Spinal cord (tissue), 10 donors: ENCODE results near the gene WNT2B. TPM values are rescaled to one million over a fixed set of nuclear protein-coding genes. Genes with fewer than 3 reads are reported as not detected.

ENCODE experiments used
- DNase-seq, 6 donors: peaks; one replicate each; pipeline versions ENCODE4 v3.0.0 to v3.0.0-alpha.2; 2013 to 2015; ENCODE audit warnings: low spot score in 6 of 6, low read depth in 4 of 6
- H3K27ac ChIP-seq: one replicate; pipeline ENCODE4 v1.5.1; 2013; ENCODE audit warnings: low read depth, low read length, control low read depth
- H3K27me3 ChIP-seq: one replicate; pipeline ENCODE4 v1.6.1; 2013; ENCODE audit warnings: low read length; ENCODE audit not compliant: control insufficient read depth, insufficient read depth
- H3K36me3 ChIP-seq: one replicate; pipeline ENCODE4 v1.6.1; 2013; ENCODE audit warnings: low read length; ENCODE audit not compliant: control insufficient read depth, insufficient read depth
- H3K4me1 ChIP-seq: one replicate; pipeline ENCODE4 v1.6.1; 2013; ENCODE audit warnings: low read length; ENCODE audit not compliant: control insufficient read depth, insufficient read depth
- H3K4me3 ChIP-seq: one replicate; pipeline ENCODE4 v1.5.1; 2013; ENCODE audit warnings: low read depth, low read length, control low read depth
- H3K9me3 ChIP-seq: one replicate; pipeline ENCODE4 v1.6.1; 2013; ENCODE audit warnings: low read length; ENCODE audit not compliant: control insufficient read depth, insufficient read depth
- WGBS: methylation state at CpG from one replicate; pipeline ENCODE4 v1.1.5; 2013; ENCODE audit warnings: missing lambda C conversion rate; ENCODE audit not compliant: insufficient coverage; 5-methylcytosine and 5-hydroxymethylcytosine counted together
- polyA plus RNA-seq, 2 donors: library from polyadenylated mRNA; unstranded; fragments of 120-200 nt; gene quantifications; one replicate each; pipeline ENCODE4 v1.2.1, GENCODE V29; 2013; ENCODE audit not compliant: insufficient read length in 2 of 2
- total RNA-seq, 2 donors: library from RNA; depleted of rRNA in 1 of 2; stranded (reverse); fragments of 120-200 nt in 1 of 2; fragments of >200 nt in 1 of 2; gene quantifications; one replicate each; pipeline versions ENCODE4 v1.2.3 to v1.2.4, GENCODE V29; 2013 to 2014
- donor health status: healthy.

Gene WNT2B
- total and polyA plus RNA-seq, 4 donors = 3.5 to 19.0 (median 10.1) TPM

DNA sequence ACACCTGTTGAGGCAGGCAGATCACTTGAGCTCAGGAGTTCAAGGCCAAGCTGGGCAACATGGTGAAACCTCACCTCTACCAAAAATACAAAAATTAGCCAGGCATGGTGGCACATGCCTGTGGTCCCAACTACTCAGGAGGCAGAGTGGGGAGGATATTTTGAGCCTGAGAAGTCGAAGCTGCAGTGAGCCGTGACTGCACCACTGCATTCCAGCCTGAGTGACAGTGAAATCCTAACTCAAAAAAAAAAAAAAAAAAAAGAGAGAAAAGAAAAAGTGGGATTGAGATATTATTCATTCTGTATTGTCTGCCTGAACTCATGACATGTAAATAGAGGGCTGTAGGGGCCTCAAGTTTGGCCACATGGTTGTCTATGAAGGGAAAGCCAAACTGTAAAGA, 37.3 kb downstream of the WNT2B start:
- Histone ChIP-seq H3K9me3 (no peaks in the 10 kb centered on the region), H3K27ac (no peak overlapping the region), H3K4me1 (no peaks in the 10 kb centered on the region), H3K4me3 (no peak overlapping the region), H3K27me3 (no peaks in the 10 kb centered on the region), H3K36me3 (peaks cover 6% of the 10 kb centered on the region)
- DNase-seq = no peak
- WGBS = no CpG with 5 or more reads among the region's 2 CpGs

DNA sequence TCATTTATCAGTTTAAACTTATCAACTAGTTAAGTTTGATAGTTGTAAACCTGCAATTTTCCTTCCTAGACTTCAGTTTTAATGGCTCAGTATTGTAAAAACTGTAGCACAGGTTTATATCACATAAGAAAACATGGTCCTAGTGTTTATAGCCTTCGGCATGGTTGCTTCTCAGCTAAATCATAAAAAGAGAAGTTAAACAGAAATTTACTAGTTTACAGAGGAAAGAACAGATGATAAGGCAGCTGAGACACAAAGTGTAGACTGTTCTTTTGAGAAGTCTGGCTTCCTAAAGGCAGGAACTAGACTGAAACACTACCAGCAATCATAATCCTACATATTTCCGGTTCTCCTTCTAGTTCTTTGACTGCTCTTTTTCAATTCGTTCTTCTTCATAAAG, 39.8 kb downstream of the WNT2B start:
- H3K9me3 ChIP-seq = no peaks in the 10 kb centered on the region
- 80% methylated on average over 1 of the region's 3 CpGs for WGBS
- no peak for DNase-seq
- H3K27ac ChIP-seq = no peak overlapping the region
- H3K36me3 ChIP-seq = peaks cover 5% of the 10 kb centered on the region
- no peaks in the 10 kb centered on the region for H3K4me1 ChIP-seq
- H3K27me3 ChIP-seq = no peaks in the 10 kb centered on the region
- no peak overlapping the region for H3K4me3 ChIP-seq

DNA sequence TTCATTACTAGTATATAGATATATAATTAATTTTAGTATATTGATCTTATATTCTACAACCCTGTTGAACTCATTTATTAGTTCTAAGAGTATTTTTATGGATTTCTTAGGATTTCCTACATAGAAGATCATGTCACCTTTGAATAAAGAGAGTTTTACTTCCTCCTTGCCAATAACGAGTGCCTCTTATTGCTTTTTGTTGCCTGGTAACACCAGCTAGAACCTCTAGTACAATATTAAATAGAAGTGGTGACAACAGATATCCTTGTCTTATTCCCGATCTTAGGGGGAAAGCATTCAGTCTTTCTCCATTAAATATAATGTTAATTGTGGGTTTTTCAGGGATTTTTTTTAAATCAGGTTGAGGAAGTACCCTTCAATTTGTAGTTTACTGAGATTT, 40.8 kb downstream of the WNT2B start:
- Histone ChIP-seq H3K27ac (no peak overlapping the region), H3K36me3 (peaks cover 5% of the 10 kb centered on the region), H3K9me3 (no peaks in the 10 kb centered on the region), H3K27me3 (no peaks in the 10 kb centered on the region), H3K4me1 (no peaks in the 10 kb centered on the region), H3K4me3 (no peak overlapping the region)
- WGBS = no CpG with 5 or more reads among the region's 2 CpGs
- no peak for DNase-seq

DNA sequence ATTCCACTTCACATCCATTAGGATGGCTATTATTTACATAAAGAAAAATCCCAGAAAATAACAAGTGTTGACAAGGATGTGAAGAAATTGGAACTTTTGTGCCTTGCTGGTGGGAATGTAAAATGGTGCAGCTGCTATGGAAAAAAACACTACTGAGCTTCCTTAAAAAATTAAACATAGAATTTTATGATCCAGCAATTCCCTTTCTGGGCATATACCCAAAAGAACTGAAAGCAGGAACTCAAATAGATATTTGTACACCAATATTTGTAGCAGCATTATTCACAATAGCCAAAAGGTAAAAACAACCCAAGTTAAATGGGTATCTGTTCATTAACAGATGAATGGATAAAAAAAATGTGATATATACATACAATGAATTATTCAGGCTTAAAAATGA, 45.6 kb downstream of the WNT2B start:
- Histone ChIP-seq H3K4me1 (no peaks in the 10 kb centered on the region), H3K4me3 (no peak overlapping the region), H3K36me3 (no peaks in the 10 kb centered on the region), H3K9me3 (no peaks in the 10 kb centered on the region), H3K27me3 (no peaks in the 10 kb centered on the region), H3K27ac (no peak overlapping the region)
- no peak for DNase-seq

DNA sequence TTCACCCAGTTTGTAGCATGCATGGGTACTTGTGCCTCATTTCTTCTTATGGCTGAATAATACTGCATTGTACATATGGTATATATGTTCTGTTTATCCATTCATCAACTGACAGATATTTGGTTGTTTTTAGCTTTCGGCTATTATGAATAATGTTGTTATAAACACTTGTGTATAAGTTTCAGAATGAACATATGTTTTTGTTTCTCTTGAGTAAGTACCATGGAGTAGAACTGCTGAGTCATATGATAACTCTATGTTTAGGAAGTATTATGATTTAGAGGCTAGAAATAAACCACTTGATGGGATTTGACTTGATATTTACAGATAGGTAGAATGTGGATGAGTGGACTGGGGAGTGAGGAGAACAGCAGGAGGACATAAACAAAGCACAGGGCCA, 48.6 kb downstream of the WNT2B start:
- Histone ChIP-seq H3K27ac (no peak overlapping the region), H3K36me3 (peaks cover 2% of the 10 kb centered on the region), H3K9me3 (no peaks in the 10 kb centered on the region), H3K4me3 (no peak overlapping the region), H3K27me3 (no peaks in the 10 kb centered on the region), H3K4me1 (no peaks in the 10 kb centered on the region)
- DNase-seq = no peak
- no CpG with 5 or more reads among the region's 1 CpG for WGBS

DNA sequence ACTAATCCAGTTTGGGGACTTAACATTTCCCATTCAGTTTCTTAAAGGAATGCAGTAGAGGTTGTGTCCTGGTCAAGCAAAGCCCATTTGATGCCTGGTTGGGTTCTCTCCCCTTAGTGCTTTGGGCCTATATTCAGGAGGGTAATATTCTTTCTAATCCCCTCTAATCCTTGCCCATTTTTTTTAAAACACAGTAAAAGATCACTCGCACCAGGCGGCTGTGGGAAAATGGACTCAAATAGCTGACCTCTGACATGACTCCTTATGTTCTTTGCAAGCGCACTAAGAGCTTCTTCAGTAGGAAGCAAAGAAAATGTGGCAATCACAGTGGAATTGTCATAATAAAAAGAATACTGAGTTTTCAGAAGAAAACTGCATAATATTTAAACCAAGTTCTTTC, 49.9 kb downstream of the WNT2B start:
- H3K27ac ChIP-seq = no peak overlapping the region
- 94% methylated on average over 3 of the region's 3 CpGs for WGBS
- no peak for DNase-seq

DNA sequence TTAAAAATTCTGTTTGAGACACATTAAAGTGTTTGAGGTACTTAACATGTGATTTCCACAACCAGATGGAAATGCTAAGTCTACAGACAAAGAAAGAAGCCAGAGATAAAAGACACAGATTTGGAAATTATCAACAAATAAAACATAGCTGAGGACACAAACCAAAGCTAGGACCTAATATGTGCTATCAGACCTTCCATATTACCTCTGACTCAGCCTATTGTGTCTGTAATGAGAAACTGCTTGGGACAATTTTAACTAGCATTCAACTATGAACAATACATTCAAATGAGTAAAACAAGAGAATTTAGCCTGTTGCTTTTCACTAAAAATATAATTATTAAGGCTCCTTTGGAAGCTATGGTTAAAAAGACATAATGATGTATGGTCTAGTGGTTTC, 54.6 kb downstream of the WNT2B start:
- Histone ChIP-seq H3K36me3 (peaks cover 2% of the 10 kb centered on the region), H3K27me3 (no peaks in the 10 kb centered on the region)
- DNase-seq = no peak

More for the DNA sequence above, 49.9 kb downstream of the WNT2B start:
- Histone ChIP-seq H3K27me3 (no peaks in the 10 kb centered on the region), H3K4me1 (no peaks in the 10 kb centered on the region), H3K9me3 (no peaks in the 10 kb centered on the region), H3K36me3 (peaks cover 2% of the 10 kb centered on the region), H3K4me3 (no peak overlapping the region)

DNA sequence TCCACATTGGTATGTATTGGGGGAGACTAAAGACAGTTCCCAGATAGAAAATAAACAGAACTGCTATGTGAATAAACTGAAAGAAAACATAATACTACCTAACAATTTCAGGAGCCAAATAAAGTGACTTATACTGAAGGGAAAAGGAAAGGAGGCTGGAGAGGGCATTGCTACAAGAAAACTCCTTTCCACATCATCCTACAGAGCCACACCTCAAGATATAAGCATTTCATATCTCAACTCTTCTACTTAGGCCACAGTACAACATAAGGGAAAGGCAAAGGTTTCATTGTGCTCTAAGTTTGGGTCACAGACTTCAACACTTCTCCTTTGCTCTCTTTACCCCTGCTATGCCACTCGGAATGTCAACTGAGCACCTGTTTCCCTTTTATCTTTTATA, 55.3 kb downstream of the WNT2B start:
- H3K27ac ChIP-seq = no peak overlapping the region
- H3K27me3 ChIP-seq = no peaks in the 10 kb centered on the region
- no CpG with 5 or more reads among the region's 1 CpG for WGBS
- no peaks in the 10 kb centered on the region for H3K9me3 ChIP-seq
- peaks cover 2% of the 10 kb centered on the region for H3K36me3 ChIP-seq
- no peak for DNase-seq
- no peak overlapping the region for H3K4me3 ChIP-seq
- H3K4me1 ChIP-seq = no peaks in the 10 kb centered on the region

More for the DNA sequence above, 54.6 kb downstream of the WNT2B start:
- H3K4me3 ChIP-seq = no peak overlapping the region
- no peaks in the 10 kb centered on the region for H3K4me1 ChIP-seq
- no peaks in the 10 kb centered on the region for H3K9me3 ChIP-seq
- H3K27ac ChIP-seq = no peak overlapping the region

DNA sequence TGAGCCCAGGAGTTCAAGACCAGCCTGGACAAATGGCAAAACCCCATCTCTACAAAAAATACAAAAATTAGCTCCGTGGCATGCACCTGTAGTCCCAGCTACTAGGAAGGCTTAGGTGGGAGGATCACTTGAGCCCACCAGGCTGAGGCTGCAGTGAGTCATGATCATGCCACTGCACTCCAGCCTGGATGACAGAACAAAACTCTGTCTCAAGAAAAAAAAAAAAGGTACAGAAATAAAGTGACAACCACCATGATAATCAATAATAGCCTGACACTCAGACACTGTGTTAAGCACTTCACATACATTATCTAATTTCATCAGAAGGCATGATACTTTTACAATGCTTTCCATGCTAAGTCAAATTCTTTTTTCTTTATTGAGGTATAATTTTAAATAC, 57.0 kb downstream of the WNT2B start:
- no peaks in the 10 kb centered on the region for H3K27me3 ChIP-seq
- H3K4me3 ChIP-seq = no peak overlapping the region
- H3K36me3 ChIP-seq = peaks cover 3% of the 10 kb centered on the region
- no peak for DNase-seq
- WGBS = 83% methylated on average over 1 of the region's 1 CpG
- H3K9me3 ChIP-seq = no peaks in the 10 kb centered on the region
- H3K4me1 ChIP-seq = no peaks in the 10 kb centered on the region
- H3K27ac ChIP-seq = no peak overlapping the region

DNA sequence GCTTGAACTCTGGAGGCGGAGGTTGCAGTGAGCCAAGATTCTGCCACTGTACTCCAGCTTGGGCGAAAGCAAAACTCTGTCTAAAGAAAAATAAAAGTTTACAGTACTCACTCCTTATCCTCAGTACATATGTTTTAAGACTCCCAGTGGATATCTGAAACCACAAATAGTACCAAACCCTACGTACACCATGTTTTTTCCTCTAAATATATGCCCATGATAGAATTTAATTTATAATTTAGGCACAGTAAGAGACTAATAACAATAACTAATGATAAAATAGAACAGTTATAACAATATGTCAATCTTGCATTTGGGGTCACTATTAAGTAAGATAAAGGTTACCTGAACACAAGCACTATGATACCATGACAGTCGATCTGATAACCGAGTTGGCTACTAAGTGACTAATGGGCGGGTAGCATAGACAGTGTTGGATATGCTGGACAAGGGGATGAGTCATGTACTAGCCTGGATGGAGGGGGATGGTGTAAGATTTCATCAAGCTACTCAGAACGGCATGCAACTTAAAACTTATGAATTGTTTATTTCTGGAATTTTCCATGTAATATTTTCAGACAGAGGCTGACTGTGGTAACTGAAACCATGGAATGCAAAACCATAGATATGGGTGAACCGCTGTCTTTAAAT, 66.5 kb downstream of the WNT2B start:
- no peaks in the 10 kb centered on the region for H3K4me1 ChIP-seq
- H3K4me3 ChIP-seq = no peak overlapping the region
- WGBS = 100% methylated on average over 3 of the region's 8 CpGs
- DNase-seq = no peak
- H3K9me3 ChIP-seq = no peaks in the 10 kb centered on the region
- peaks cover 27% of the 10 kb centered on the region for H3K36me3 ChIP-seq
- no peak overlapping the region for H3K27ac ChIP-seq
- no peaks in the 10 kb centered on the region for H3K27me3 ChIP-seq
